Lung (tissue), 12 donors: ENCODE results near the gene KCTD16. TPM values are rescaled to one million over a fixed set of nuclear protein-coding genes. Genes with fewer than 3 reads are reported as not detected.

Experiments used
- ATAC-seq: fragments of 200-7000 bp; cut with Tn5 transposase; one replicate; pipeline ENCODE4 v1.9.1; 2020; ENCODE audit warnings: moderate number of reproducible peaks; ENCODE audit not compliant: insufficient read depth, low FRiP score
- DNase-seq, 3 donors: peaks; one replicate each; pipeline ENCODE4 v3.0.0-alpha.2; 2013 to 2017
- H3K27ac ChIP-seq, 2 donors: one replicate each; pipeline ENCODE4 v1.5.1; 2013; ENCODE audit warnings: mild to moderate bottlenecking in 2 of 2, moderate library complexity in 2 of 2, control low read depth in 1 of 2, inconsistent platforms in 1 of 2, low read depth in 1 of 2, low read length in 1 of 2
- H3K27me3 ChIP-seq, 3 donors: one replicate each; pipeline ENCODE4 v1.5.1; 2013; ENCODE audit warnings: low read length in 2 of 3; ENCODE audit not compliant: control insufficient read depth in 3 of 3, insufficient read depth in 3 of 3
- H3K36me3 ChIP-seq, 4 donors: one replicate each; pipeline ENCODE4 v1.5.1; 2013; ENCODE audit warnings: low read length in 4 of 4, mild to moderate bottlenecking in 1 of 4, moderate library complexity in 1 of 4; ENCODE audit not compliant: control insufficient read depth in 4 of 4, insufficient read depth in 4 of 4
- H3K4me1 ChIP-seq, 5 donors: one replicate each; pipeline ENCODE4 v1.5.1; 2013; ENCODE audit warnings: low read length in 5 of 5, mild to moderate bottlenecking in 2 of 5, moderate library complexity in 1 of 5; ENCODE audit not compliant: control insufficient read depth in 5 of 5, insufficient read depth in 5 of 5
- H3K4me3 ChIP-seq: one replicate; pipeline ENCODE4 v1.5.1; 2013; ENCODE audit warnings: mild to moderate bottlenecking, control low read depth, moderate library complexity
- H3K9ac ChIP-seq, 2 donors: one replicate each; pipeline ENCODE4 v1.5.1; 2013; ENCODE audit warnings: low read length in 2 of 2, control low read depth in 1 of 2; ENCODE audit not compliant: insufficient read depth in 1 of 2
- H3K9me3 ChIP-seq, 4 donors: one replicate each; pipeline ENCODE4 v1.5.1; 2013; ENCODE audit warnings: low read length in 3 of 4, mild to moderate bottlenecking in 1 of 4, moderate library complexity in 1 of 4; ENCODE audit not compliant: control insufficient read depth in 4 of 4, insufficient read depth in 3 of 4
- WGBS, 2 donors: extraction: QIAGEN DNeasy Blood & Tissue Kit; methylation state at CpG; one replicate each; pipeline ENCODE4 v1.1.7; 2013; 5-methylcytosine and 5-hydroxymethylcytosine counted together
- polyA plus RNA-seq, 2 donors: library from polyadenylated mRNA; stranded (reverse); fragments of 200-250 nt; gene quantifications; one replicate each; pipeline ENCODE4 v1.2.1, GENCODE V29; 2013
- total RNA-seq, 2 donors: library from RNA; depleted of rRNA in 1 of 2; stranded (reverse); fragments of >200 nt in 1 of 2; gene quantifications; one replicate each; pipeline ENCODE4 v1.2.1, GENCODE V29; 2014 to 2021
- TF ChIP-seq, protein P1 (sequence below): IDR thresholded peaks from 2 replicates; pipeline ENCODE4 v1.5.1; 2012; ENCODE audit warnings: mild to moderate bottlenecking; ENCODE audit errors: control extremely low read depth, extremely low read depth
- donor health status: control.
- donor health status: control.
- donor health status: Bipolar disorder and iron deficiency.
- donor health status: healthy.
- donor health status: DM: yes; HTN: yes; CAD: no.

Gene KCTD16
- total and polyA plus RNA-seq, 4 donors, result 0.07 to 0.63 (median 0.27) TPM

DNA sequence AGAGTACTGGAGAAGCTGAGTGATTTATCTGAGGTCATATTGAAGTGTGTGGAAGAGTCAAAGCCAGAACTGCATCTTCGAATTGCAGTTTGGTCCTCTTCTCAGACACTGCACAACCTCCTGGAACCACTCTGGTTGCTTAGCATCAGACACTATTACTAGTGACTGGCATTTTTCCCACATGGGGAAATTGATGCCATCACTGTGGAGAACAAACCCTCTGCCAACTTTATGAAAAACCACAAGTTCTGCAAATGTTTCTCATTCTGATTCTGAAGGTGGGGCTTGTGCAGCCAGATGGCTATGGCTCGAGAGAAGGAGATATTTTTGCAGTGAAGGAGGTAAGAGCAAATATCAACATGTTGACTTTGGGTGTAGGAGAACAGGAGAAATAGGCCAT lies 67.2 kb downstream of the KCTD16 start:
- no peaks in the 10 kb centered on the region for H3K4me1 ChIP-seq
- 29 to 31% methylated on average over 2 of the region's 2 CpGs for WGBS, 2 donors
- DNase-seq (no peak), ATAC-seq (no peak)
- no peaks in the 10 kb centered on the region for H3K36me3 ChIP-seq
- H3K9me3 ChIP-seq, result no peaks in the 10 kb centered on the region
- no peak overlapping the region for H3K4me3 ChIP-seq
- no peak overlapping the region for H3K27ac ChIP-seq
- no peak overlapping the region for H3K9ac ChIP-seq
- TF ChIP-seq, protein P1, sequence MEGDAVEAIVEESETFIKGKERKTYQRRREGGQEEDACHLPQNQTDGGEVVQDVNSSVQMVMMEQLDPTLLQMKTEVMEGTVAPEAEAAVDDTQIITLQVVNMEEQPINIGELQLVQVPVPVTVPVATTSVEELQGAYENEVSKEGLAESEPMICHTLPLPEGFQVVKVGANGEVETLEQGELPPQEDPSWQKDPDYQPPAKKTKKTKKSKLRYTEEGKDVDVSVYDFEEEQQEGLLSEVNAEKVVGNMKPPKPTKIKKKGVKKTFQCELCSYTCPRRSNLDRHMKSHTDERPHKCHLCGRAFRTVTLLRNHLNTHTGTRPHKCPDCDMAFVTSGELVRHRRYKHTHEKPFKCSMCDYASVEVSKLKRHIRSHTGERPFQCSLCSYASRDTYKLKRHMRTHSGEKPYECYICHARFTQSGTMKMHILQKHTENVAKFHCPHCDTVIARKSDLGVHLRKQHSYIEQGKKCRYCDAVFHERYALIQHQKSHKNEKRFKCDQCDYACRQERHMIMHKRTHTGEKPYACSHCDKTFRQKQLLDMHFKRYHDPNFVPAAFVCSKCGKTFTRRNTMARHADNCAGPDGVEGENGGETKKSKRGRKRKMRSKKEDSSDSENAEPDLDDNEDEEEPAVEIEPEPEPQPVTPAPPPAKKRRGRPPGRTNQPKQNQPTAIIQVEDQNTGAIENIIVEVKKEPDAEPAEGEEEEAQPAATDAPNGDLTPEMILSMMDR, result no peak
- peaks cover 0 to 2% (median 0%) of the 10 kb centered on the region in 3 donors for H3K27me3 ChIP-seq

DNA sequence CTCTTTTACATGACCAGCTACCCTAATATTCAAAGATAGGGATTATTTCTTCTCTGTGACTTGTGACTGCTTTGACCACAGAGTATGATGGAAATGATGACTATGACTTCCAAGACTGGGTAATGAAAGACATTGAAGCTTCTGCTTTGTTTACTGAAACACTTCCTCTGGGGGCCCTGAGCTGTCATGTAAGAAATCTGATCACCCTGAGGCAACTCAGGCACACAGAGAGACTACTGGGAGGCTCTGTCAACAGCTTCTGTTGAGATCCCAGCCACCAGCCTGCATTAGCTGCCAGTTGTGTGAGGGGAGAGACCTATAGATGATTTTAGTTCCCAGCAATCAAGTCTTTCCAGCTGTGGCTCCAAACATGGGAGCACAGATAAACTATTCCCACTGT lies 76.5 kb downstream of the KCTD16 start:
- Histone ChIP-seq H3K27me3 (no peaks in the 10 kb centered on the region), H3K36me3 (no peaks in the 10 kb centered on the region), H3K9ac (no peak overlapping the region), H3K9me3 (no peaks in the 10 kb centered on the region), H3K4me1 (peaks cover 0 to 4% (median 0%) of the 10 kb centered on the region in 5 donors), H3K4me3 (no peak overlapping the region), H3K27ac (no peak overlapping the region)
- ATAC-seq (no peak), DNase-seq (no peak)
- TF ChIP-seq, protein P1, result no peak

DNA sequence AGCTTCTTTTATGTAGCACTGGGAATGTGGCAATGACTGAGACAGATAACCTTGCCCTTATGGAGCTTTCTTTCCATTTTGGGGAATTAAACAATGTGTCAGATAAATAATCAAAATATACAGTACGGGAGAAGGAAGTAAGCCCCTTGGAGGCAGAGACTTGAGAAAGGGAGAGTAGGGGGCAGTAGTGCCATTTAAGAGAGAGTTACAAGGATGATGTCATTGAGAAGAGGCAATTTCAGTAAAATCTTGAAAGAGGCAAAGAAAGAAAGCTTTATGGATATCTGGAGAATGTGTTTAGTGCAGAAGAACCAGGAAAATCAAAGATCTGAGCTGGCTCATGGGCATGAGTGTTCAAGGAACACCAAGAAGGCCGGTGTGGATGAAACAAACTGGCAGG lies 77.3 kb downstream of the KCTD16 start:
- WGBS, 2 donors, result 84 to 85% methylated on average over 2 of the region's 2 CpGs
- TF ChIP-seq, protein P1, result no peak
- H3K9ac ChIP-seq, result no peak overlapping the region
- ATAC-seq (no peak), DNase-seq (no peak)
- H3K27me3 ChIP-seq, result no peaks in the 10 kb centered on the region
- no peak overlapping the region for H3K4me3 ChIP-seq
- H3K36me3 ChIP-seq, result no peaks in the 10 kb centered on the region
- H3K9me3 ChIP-seq, result no peaks in the 10 kb centered on the region
- H3K27ac ChIP-seq, result no peak overlapping the region
- H3K4me1 ChIP-seq, result peaks cover 0 to 4% (median 0%) of the 10 kb centered on the region in 5 donors

DNA sequence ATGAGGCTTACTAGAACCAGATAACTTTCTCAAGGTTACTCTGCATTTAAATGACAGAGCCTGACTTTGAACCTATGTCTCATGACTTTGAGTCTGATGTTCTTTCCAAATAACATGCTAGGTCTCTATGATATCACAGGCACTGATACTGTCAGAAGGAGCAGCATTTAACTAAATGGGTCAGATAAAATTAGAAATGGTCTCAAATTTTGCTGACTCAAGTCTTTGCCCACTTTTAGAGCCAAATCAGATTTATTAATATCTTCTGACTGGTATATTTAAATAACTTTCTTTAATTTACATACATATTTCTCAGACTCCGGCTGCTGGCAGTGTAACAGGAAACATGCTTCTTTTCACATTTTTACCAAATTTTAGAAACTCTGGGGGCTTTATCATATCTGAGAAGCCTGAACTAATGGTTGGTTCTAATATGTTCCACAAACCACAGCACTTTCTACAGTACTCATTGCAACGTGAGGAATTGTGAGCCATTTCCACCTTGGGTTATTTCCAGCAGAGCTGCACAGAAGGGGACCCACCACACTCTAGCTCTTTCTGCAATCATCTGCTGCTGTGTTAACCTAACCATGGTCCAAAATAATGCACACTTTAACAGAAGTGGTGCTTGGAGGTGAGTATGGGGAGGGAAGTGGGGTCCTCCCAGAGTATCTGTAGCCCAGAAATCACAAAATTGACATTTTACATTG lies 79.2 kb downstream of the KCTD16 start:
- TF ChIP-seq, protein P1, result no peak
- Histone ChIP-seq H3K27me3 (no peaks in the 10 kb centered on the region), H3K9ac (no peak overlapping the region), H3K9me3 (no peaks in the 10 kb centered on the region), H3K4me3 (no peak overlapping the region), H3K4me1 (peaks cover 0 to 4% (median 0%) of the 10 kb centered on the region in 5 donors), H3K27ac (no peak overlapping the region), H3K36me3 (no peaks in the 10 kb centered on the region)
- DNase-seq (no peak), ATAC-seq (no peak)
- WGBS, 2 donors, result 54 to 58% methylated on average over 2 of the region's 2 CpGs
